Measurements from ENCODE around the gene RAB14. TPM values are rescaled to one million over a fixed set of nuclear protein-coding genes. Genes with fewer than 3 reads are reported as not detected.
A peak's percentile ranks its signal among the peaks of the same experiment; 100 is the strongest.

RAB14 gene
- polyA plus RNA-seq (ENCODE audit: insufficient read length in 3 of 3), result 100 to 1,000 TPM; 108 to 111 (median 110) TPM

DNA sequence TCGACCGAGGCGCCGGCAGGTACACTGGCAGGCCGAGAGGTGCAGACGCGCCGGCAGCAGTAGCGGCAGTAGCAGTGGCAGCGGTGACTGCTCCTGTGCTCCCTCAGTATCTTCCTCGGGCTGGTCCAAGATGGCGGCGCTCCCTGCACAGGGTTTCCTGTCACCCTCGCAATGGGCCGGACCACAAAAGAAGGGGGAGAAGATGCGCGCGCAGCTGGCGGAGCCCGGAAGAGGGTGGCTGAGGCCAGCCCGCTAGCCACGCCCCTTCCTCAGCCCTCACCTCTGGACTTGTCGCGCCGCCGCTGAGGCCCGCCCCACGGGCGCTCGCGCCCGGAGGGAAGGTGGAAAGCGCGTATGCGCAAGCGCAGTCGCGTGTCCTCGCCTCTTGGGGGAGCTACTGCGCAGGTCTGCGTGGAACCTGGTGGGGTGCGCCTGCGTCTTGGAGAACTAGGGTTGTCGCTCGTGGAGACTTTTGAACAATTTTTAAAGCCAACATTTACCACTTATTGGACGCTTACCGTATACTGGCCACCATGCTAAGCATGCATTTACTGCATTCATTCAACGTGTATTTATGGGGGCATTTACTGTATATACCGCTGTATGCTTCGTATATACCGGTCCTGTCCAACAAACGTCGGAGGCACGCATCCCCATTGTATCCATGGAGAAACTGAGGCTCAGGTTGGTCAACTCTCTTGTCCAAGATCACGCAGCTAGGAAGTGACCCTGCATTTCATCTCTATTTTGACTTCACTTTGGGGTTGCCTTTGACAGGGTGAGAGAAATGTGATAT lies at the start of gene RAB14:
TSS of gene RAB14 (minus strand) at position 132 of the 796 bp plus-strand sequence. CDS start 8,457 bp downstream, outside the sequence.
- DNase-seq (ENCODE audit: low read depth in 3 of 3, low spot score in 2 of 3), result peak; percentile 95 to 97 (median 96)

DNA sequence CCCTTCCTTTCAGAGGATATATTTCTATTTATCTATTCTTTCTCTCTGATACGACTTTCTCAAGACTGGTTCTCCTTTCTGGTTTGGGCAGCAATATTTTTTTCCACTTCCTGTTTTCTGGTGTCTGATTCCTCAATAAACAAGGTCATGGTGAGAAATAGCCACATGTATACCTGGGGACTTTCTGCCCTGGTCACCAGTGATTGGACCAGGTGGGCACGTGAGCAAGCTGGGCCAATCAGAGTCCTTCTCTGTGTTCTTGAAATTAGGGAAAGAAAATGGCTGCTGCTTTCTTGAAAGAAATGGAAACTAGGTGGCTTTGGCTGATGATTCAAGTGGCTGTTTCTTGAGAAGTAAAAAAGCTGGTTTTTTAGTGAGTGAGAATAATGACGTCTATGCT lies 47.9 kb upstream of the RAB14 start:
- DNase-seq (ENCODE audit: low read depth in 3 of 3, low spot score in 2 of 3), result no peak

GRCh38 chr9:121246821-121247561 lies 45.3 kb upstream of the RAB14 start:
- DNase-seq (ENCODE audit: low read depth in 3 of 3, low spot score in 2 of 3), result no peak

DNA sequence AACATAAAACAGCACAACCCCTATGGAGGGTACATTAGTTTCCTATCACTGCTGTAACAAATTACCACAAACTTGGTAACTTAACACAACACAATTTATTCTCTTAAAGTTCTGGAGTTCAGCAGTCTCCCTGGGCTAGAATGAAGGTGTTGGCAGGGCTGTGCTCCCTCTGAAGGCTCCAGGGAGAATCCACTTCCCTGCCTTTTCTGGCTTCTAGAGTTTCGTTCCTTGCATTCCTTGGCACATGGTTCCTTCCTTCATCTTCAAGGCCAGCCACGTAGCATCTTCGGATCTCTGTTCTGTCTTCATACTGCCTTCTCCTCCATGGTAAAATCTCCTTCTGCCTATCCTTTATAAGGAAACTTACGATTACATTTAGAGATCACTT lies 41.3 kb upstream of the RAB14 start:
- no peak for DNase-seq (ENCODE audit: low read depth in 3 of 3, low spot score in 2 of 3)

DNA sequence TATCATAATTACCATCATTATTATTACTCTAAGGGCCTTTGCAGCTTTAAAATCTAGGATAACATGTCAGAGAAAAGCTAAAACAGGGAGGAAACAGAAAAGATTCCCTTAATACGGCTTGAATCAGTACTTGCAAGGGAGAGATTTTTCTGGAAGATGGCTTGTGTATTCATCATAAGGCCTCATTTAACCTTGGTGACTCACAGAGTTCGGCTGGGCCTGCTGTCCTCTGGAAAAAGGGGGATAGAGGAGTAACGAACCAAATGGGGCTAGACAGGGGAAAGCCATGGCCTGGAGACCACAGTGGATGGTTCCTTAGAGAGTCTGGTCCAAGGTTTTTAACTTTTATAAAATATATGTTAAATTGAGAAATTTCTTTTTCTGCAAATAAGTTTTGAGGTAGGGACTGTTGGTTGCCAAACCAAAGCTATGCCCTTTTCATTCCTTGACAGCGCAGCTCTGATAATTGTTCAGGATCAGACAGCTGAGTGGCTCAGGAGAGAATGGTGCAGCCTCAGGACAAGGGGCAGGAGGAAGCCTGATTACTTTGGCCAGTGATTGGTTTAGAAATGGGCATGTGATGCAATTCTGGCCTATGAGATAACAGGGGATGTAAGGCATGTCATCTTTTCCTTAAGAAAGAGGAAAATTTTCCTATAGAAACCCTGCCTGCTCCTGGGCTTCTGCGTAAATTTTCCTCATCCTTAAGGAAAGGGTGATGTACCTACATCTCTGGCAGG lies 40.7 kb upstream of the RAB14 start:
- no peak for DNase-seq (ENCODE audit: low read depth in 3 of 3, low spot score in 2 of 3)

DNA sequence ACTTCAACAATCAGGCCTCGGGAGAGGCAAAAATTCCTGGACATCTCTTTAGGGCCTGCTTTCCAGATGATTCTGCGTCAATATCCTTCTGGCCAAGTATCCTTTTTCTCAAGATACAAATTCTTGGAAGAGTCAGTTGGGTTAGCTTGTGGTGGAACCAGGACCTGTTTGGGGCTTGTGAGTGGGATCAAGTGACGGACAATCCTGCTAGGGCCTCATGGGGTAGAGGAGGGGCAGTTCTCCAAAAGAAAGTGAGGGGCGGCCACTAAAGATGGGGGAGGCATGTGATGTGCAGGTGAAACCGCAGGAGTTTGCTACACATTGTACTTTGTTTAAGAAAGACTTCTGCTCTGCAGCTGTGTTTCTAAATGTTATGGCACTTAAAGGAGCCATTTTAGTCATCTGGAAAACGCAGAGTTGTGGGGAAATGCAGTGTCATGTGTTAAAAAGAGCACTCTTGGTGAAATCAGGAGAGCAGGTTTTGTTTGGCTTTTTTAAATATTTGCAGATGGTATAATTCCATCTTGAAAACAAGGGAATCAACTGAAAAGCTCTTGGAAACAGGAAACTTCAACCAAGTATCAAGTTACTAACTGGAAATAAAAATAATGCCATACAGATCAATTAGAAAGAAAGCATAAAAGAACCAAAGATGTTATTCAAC lies 38.9 kb upstream of the RAB14 start:
- DNase-seq (ENCODE audit: low read depth in 3 of 3, low spot score in 2 of 3), result no peak

DNA sequence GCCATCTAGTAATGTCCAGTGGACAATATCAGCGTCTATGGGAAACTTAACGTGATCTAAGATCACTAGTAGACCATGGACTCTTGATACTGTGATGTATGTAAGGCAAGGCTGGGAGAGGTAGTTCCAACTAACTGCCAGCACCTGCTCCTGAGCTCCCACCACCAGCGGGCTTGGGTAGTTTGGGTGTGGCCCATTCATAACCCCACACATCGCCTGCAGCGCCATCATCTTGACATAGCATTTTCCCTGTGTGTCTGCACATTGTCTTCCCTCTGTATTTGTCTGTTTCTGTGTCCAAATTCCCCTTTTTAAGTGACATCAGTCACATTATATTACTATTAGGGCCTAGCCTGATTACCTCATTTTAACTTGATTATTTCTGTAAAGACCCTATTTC lies 38.2 kb upstream of the RAB14 start:
- DNase-seq (ENCODE audit: low read depth in 3 of 3, low spot score in 2 of 3), result no peak

DNA sequence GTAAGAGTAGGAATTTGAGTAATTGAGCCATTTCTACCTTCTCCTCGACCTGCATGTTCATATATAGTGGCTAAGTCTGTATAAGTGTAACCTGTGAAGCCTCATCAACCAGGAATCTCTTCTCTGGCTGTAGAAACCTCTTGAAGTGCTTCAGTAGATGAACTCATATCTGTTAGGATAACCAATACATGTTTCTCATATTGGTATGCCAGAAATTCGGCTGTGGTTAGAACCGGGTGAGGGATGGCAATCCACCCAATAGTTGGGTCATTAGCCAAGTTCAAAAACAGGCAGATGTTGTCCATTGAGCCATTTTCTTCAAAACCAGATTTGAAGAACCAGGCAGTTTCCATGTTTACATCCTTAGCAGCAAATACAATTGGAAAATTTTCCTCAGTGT lies 37.4 kb upstream of the RAB14 start:
- DNase-seq (ENCODE audit: low read depth in 3 of 3, low spot score in 2 of 3), result no peak

GRCh38 chr9:121237916-121238315 lies 36.2 kb upstream of the RAB14 start:
- DNase-seq (ENCODE audit: low read depth in 3 of 3, low spot score in 2 of 3), result no peak

- no peak for DNase-seq (ENCODE audit: low read depth in 3 of 3, low spot score in 2 of 3)
These were observed 33.8 kb upstream of the RAB14 start for GRCh38 chr9:121235512-121235911.

GRCh38 chr9:121234832-121235161 lies 33.1 kb upstream of the RAB14 start:
- no peak for DNase-seq (ENCODE audit: low read depth in 3 of 3, low spot score in 2 of 3)

- DNase-seq (ENCODE audit: low read depth in 3 of 3, low spot score in 2 of 3), result no peak
These were observed 32.5 kb upstream of the RAB14 start for GRCh38 chr9:121233906-121234831.

DNA sequence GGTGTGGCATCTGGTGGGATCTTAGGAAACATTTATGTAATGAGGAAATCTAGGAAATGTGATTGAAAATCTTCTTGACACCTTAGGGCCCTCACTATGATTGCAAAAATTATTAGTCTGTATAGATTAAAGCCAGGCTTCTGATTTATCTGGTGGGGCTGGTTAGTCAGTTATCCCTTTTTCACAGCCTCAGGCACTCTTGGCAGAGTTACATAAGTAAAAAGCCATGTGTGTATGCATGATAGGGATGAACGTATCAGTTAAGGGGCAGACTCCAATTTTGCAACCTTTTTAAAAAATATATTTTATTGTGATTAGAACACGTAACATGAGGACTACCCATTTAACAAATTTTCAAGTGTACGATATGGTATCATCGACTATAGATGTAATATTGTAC lies 30.6 kb upstream of the RAB14 start:
- no peak for DNase-seq (ENCODE audit: low read depth in 3 of 3, low spot score in 2 of 3)

DNA sequence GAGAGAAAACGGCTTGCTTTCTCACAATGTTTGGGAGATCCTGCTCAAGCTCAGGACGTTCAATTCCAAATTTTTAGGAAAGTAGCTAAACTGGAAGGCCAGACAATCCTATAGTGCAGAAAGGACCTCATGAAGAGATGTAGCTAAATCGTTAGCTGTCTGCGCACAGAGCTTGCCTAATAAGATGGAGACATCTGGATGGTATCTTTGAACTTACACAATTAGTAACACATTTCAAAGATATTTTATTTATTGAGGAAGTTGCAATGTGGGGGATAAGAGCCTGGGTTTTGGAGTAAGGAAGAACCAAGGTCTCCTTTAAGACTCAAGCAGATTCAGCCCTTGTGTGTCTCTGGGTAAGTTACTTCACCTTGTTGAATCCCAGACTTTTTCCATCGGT lies 28.6 kb upstream of the RAB14 start:
- DNase-seq (ENCODE audit: low read depth in 3 of 3, low spot score in 2 of 3), result no peak

GRCh38 chr9:121227862-121228261 lies 26.2 kb upstream of the RAB14 start:
- no peak for DNase-seq (ENCODE audit: low read depth in 3 of 3, low spot score in 2 of 3)

DNA sequence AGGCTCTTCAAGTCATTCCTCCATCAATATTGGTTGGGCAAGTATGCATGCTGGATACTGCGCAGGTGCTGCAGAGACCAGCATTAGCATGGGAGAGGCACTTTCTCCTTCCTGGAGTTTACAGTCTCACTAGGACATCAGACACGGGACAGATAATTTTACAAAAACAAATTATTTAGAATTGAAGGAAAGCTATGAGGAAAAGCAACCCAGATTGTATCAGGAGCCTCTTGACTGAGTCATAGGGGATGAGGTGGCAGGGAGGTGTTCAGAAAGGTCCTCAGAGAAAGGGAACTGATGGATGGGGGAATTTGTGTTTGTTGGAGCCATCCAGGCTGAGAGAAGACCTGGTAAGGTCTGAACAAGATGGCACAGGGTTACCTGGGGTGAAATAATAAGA lies 24.5 kb upstream of the RAB14 start:
- no peak for DNase-seq (ENCODE audit: low read depth in 3 of 3, low spot score in 2 of 3)

GRCh38 chr9:121225240-121225639 lies 23.6 kb upstream of the RAB14 start:
- DNase-seq (ENCODE audit: low read depth in 3 of 3, low spot score in 2 of 3), result no peak

DNA sequence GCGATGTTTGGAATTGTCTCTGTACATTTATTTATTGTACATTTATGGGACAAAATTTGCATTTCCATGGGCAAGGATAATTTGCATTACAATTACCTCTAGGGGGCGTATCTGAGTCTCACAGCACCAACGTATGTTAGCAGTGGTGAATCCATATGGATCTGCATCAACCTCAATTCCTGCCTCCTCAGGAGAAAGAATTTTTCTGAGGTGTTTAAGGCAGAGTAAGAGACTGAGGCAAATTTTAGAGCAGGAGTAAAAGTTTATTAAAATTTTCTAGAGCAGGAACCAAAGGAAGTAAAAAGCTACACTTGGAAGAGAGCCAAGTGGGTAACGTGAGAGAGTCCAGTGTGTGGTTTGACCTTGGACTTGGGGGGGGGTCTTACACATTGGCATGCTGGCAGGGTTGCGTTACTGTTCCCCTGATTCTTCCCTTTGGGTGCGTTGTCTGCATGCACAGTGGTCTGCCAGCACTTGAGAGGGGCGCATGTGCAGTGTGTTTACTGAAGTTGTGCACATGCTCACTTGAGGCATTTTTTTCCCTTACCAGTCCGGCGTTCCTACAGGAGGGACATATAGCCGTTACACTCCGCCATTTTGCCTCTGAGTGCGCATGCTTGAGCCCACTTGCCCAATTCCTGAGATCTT lies 21.0 kb upstream of the RAB14 start:
- DNase-seq (ENCODE audit: low read depth in 3 of 3, low spot score in 2 of 3), result no peak

- no peak for DNase-seq (ENCODE audit: low read depth in 3 of 3, low spot score in 2 of 3)
These were observed 20.0 kb upstream of the RAB14 start for GRCh38 chr9:121221664-121222055.

Measured in right renal cortex interstitium (tissue), 3 donors.